Measurements from ENCODE around the gene FGD5. TPM values are rescaled to one million over a fixed set of nuclear protein-coding genes. Genes with fewer than 3 reads are reported as not detected.

The FGD5 gene, protein sequence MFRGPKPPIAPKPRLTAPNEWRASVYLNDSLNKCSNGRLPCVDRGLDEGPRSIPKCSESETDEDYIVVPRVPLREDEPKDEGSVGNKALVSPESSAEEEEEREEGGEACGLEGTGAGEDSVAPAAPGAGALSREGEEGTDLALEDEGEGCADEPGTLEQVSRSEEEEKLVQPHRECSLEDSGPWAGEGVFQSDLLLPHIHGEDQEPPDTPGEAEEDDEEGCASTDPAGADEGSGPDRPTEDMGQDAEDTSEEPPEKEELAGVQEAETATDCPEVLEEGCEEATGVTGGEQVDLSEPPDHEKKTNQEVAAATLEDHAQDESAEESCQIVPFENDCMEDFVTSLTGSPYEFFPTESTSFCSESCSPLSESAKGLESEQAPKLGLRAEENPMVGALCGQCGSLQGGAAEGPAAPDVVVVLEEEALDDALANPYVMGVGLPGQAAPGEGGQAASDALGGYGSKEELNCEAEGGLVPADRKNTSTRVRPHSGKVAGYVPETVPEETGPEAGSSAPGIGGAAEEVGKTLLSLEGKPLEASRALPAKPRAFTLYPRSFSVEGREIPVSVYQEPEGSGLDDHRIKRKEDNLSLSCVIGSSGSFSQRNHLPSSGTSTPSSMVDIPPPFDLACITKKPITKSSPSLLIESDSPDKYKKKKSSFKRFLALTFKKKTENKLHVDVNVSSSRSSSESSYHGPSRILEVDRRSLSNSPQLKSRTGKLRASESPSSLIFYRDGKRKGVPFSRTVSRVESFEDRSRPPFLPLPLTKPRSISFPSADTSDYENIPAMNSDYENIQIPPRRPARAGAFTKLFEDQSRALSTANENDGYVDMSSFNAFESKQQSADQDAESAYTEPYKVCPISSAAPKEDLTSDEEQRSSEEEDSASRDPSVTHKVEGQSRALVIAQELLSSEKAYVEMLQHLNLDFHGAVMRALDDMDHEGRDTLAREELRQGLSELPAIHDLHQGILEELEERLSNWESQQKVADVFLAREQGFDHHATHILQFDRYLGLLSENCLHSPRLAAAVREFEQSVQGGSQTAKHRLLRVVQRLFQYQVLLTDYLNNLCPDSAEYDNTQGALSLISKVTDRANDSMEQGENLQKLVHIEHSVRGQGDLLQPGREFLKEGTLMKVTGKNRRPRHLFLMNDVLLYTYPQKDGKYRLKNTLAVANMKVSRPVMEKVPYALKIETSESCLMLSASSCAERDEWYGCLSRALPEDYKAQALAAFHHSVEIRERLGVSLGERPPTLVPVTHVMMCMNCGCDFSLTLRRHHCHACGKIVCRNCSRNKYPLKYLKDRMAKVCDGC (N-terminal part only)
- total RNA-seq = 1.2 and 1.8 TPM in 2 replicates

DNA sequence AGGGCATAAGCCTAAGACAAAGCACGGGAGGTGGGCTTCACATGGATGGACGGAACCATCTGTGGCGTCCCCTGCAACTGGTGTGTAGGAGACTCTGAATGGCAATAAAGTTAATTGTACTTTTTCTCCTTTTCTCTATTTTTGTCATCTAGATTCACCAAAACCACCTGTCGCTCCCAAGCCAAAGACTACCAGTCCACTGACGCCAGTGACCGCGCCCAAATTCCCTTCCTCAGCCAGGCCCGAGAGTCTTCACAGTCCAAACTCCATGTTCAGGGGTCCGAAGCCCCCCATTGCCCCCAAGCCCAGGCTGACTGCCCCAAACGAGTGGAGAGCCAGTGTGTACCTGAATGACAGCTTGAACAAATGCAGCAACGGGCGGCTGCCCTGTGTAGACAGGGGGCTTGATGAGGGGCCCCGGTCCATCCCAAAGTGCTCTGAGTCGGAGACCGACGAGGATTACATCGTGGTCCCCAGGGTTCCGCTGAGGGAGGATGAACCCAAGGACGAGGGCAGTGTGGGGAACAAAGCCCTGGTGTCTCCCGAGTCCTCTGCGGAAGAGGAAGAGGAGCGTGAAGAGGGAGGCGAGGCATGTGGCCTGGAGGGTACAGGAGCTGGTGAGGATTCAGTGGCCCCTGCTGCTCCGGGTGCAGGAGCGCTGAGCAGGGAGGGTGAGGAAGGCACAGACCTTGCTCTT, at the start of gene FGD5:
Gene FGD5, plus strand, starts transcription at position 159 of the 697 bp plus-strand sequence. Its CDS starts 110 bp downstream, at position 269.

DNA sequence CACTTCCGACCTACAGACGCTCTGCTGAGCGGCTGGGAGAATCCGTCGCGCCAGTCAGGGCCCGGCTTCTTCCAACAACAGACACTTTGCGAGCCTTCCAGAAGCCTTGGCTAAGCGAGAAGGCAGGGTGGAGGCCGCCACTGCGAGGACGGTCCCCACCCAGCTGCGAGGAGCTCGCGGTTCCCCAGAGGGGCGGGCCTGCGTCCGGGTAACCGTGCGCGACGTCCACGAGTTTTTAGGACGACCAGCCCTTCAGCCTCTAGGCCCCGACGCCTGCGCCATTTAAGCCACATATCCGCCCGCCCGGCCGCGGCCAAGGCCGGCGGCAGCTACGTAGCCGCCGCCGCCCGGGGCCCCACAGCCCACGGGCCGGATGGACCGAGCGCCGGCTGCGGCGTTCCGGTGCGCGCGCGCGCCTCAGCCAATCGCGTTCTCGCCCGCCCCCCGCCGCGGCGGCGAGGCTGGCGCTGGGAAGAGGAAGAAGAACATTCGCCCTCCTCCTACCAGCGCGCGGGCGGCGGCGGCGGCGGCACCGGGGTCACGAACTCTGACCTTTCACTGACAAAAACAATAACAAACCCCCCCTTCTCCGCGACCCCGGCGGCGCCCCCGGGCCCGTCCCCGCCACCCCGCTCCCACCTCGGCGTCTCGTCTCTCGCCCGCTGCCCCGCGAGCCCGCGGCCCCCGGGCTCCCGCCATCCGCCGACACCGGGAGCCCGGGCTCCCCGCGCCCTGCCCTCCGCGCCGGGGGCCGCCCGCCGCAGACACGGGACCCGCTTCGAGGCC, 128.5 kb downstream of the FGD5 start, which contains the start of gene NR2C2:
Gene NR2C2, plus strand, starts transcription at position 484 of the 786 bp plus-strand sequence. CDS start 56,332 bp downstream, outside the sequence.

Other genes with a start within 250 kb of the FGD5 start
- 7.1 and 9.6 TPM in 2 replicates for gene CCDC174, start 167.2 kb upstream of the FGD5 start, total RNA-seq
- 0.09 and 0.35 TPM in 2 replicates for gene C3orf20, start 143.8 kb upstream of the FGD5 start, total RNA-seq
- 11.7 and 23.1 TPM in 2 replicates for gene NR2C2, start 128.6 kb downstream of the FGD5 start, total RNA-seq
- gene MRPS25, start 246.4 kb downstream of the FGD5 start, total RNA-seq = 11.1 and 19.3 TPM in 2 replicates